HTR-8/SVneo (cell line): ENCODE measurements around the gene HSPA8.
"Not testable (repeated sequence)": the region's sequence is repeated elsewhere in the genome, so short reads cannot be mapped to it uniquely, and the experiment has no call there.

Experiments used
- DNase-seq: peaks from one replicate; pipeline ENCODE4 v3.0.0; 2011; ENCODE audit warnings: low spot score, mixed read lengths; ENCODE audit not compliant: insufficient read length
- FAIRE-seq: peaks from 2 replicates; lab custom pipeline; 2011; peaks lifted over from hg19 to GRCh38; lab: Jason Lieb, UNC

The HSPA8 gene

GRCh38 chr11:123061403-123062157, at the start of gene HSPA8:
HSPA8 (minus strand) TSS chr11:123062136; CDS start chr11:123061324, 812 bp downstream.
- no peak for DNase-seq
- no peak for FAIRE-seq

- DNase-seq (peak; percentile 64), FAIRE-seq (no peak)
These were observed 49.5 kb upstream of the HSPA8 start for GRCh38 chr11:123111465-123111864.

GRCh38 chr11:123110397-123110796, 48.5 kb upstream of the HSPA8 start:
- no peak for DNase-seq

DNA sequence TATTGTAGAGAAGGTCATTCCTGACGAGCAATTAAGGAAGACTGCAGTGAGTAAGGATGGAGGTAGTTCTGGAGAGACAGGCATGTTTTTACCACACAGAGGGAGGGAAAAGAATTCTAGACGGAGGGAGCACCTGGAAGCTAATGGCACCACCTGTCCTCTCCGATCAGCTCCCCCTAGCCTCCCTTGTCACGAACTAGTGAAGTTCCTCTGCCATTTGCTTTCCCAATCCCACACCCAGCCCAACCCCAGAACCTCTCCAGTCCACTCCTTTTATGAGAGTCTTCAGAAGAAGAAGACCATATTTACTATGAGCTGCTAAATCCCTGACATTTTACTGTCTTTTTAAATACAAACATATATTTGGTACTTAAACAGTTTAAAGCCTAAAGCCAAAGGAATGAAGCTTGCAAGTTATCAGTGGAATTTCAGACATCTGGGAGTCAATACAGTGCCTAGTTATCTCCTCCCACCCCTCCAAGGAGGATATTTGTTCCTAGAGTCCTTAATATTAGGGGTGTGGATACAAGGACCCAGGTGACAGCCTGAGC, 46.1 kb upstream of the HSPA8 start:
- FAIRE-seq (no peak), DNase-seq (no peak)

More at GRCh38 chr11:123110397-123110796, 48.5 kb upstream of the HSPA8 start:
- FAIRE-seq, result no peak

DNA sequence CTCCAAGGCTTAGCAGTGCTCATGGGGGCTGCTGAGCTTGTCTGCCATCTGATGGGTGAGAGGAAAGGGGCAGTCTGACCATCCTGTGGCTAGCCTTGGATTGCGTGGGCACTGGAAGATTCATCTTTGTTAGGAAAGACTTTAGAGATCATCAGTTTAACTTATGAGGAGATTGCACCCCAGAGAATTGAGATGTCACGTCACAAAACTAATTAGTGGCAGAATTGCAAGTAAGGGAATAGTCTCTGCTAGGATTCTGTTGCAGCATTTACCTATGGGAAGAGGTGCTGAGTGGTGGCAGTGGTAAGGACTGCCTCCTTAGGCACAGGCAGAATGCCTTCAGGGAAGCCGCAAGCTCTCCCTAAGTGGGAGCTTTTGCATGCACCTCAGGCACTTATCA, 42.8 kb upstream of the HSPA8 start:
- no peak for FAIRE-seq
- no peak for DNase-seq

- FAIRE-seq (peak; percentile 83), DNase-seq (peak; percentile 61)
These were observed 41.5 kb upstream of the HSPA8 start for GRCh38 chr11:123103326-123103980.

DNA sequence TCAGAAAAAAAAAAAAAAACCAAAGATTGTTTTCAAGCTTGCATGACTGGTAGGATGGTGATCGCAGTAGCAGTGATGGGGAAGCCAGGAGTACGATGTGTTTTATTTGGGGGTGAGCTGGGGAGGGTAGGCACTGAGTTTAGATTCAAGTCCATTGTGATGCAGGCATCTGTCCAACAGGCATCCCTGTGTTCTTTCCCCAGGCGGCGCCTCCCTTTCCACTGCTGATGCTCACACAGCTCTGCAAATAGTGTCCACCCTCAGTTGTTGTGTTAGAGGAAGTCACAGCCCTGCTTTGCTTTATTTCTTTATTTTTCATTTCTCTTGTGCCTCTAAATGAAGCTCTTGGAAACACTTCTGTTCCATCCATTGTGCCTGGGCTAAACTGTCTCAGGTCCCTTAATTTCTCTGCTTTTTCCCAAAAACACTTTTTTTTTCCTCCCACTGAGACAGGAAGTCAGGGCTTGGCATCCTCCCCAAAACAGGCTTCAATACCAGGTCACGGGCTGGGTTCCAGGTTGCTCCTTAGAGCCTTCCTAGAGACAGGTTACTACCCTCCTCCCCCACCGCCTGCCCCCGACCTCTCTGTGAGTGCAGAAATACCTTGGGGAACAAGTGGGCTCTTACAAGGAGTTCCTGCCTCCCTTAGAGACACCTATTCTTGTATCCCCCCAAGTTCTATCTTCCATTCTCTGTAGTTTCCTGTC, 38.6 kb upstream of the HSPA8 start:
- FAIRE-seq (no peak), DNase-seq (no peak)

DNA sequence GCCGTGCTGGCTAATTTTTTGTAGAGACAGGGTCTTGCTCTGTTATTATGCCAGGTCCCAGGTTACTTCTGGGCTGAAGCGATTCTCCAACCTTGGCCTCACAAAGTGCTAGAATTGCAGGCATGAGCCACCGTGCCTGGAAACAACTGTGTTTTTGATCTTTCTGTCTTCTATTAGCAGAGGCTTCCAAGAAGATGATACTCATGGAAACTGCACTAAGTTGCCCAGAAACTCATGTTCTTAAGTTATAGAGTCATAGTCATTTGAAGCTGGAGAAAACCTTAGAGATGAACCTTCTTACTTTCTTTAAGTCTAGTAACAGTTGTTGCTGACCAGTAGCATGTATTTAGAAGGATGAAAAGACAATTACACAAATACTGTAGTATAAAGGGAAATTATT, 37.1 kb upstream of the HSPA8 start:
- no peak for FAIRE-seq

GRCh38 chr11:123093739-123094138, 31.8 kb upstream of the HSPA8 start:
- FAIRE-seq (no peak), DNase-seq (no peak)

More for the DNA sequence above, 37.1 kb upstream of the HSPA8 start:
- DNase-seq, result no peak

GRCh38 chr11:123091506-123091905, 29.6 kb upstream of the HSPA8 start:
- peak; percentile 28 for FAIRE-seq

DNA sequence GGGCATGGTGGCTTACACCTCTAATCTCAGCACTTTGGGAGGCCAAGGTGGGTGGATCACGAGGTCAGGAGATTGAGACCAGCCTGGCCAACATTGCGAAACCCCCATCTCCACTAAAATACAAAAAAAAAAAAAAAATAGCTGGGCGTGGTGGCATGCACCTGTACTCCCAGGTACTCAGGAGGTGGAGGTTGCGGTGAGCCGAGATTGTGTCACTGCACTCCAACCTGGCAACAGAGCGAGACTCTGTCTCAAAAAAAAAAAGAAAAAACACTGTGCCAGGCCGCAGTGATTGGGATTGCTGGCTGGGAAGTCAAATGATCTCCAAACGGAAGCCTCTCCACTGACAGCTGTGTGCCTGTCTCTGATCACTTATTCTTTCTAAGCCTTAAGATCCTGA, 28.2 kb upstream of the HSPA8 start:
- DNase-seq, FAIRE-seq: not testable (repeated sequence)

More at GRCh38 chr11:123091506-123091905, 29.6 kb upstream of the HSPA8 start:
- DNase-seq, result no peak

DNA sequence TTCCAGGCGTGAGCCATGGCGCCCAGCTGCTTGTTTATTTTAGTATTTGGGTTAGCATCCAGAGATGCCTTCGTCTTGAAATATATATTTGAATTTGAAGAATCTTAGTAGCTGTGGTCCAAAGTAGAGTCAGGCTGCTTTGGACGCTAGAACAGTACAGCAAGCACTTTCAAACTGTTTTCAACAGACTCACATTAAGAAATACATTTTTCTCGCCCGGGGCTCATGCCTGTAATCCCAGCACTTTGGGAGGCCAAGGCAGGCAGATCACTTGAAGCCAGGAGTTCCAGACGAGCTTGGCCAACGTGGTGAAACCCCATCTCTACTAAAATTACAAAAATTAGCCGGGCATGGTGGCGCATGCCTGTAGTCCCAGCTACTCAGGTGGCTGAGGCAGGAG, 27.0 kb upstream of the HSPA8 start:
- not testable (repeated sequence) for DNase-seq, FAIRE-seq

- DNase-seq, FAIRE-seq: not testable (repeated sequence)
These were observed 25.7 kb upstream of the HSPA8 start for GRCh38 chr11:123087657-123088056.

- DNase-seq, result no peak
- FAIRE-seq, result no peak
These were observed 24.4 kb upstream of the HSPA8 start for GRCh38 chr11:123086305-123086704.

GRCh38 chr11:123085497-123085896, 23.6 kb upstream of the HSPA8 start:
- no peak for DNase-seq
- no peak for FAIRE-seq

DNA sequence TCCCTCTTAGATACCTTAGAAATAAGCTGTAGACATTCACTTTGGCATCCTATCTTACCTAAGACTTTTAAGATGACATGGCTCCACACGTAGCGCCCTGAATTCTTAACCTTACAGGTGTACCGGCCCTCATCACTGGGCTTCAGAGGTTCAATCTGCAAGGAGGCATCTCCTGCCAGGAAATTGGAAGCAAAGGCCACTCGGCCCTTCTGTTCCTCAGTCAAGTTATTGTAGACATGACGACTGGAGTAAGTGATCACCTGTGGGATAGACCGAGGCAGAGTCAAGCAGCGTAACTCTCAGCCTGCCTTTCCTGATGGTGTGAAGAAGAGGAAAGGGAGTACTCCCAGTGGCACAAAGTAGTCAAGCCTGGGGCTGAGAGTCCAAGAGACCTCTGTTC, 22.5 kb upstream of the HSPA8 start:
- DNase-seq, result no peak

GRCh38 chr11:123083623-123084029, 21.7 kb upstream of the HSPA8 start:
- DNase-seq (peak; percentile 88), FAIRE-seq (peak; percentile 98)

More for the DNA sequence above, 22.5 kb upstream of the HSPA8 start:
- FAIRE-seq, result no peak

GRCh38 chr11:123082977-123083376, 21.0 kb upstream of the HSPA8 start:
- DNase-seq (no peak), FAIRE-seq (no peak)

DNA sequence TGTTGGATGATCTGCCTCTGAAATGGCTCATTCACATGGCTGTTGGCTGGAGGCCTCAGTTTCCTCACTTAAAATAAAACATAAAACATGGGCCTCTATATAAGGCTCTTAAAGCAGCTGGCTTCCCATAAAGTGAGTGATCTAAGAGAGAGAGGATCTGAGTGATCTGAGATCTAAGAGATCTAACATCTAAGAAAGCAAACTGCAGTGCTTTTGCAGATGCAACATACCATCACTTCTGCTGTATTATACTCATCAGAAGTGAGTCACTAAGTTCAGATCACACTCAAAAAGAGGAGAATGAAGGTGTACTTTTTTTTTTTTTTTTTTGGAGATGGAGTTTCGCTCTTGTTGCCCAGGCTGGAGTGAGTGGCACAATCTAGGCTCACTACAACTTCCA, 18.1 kb upstream of the HSPA8 start:
- no peak for FAIRE-seq

DNA sequence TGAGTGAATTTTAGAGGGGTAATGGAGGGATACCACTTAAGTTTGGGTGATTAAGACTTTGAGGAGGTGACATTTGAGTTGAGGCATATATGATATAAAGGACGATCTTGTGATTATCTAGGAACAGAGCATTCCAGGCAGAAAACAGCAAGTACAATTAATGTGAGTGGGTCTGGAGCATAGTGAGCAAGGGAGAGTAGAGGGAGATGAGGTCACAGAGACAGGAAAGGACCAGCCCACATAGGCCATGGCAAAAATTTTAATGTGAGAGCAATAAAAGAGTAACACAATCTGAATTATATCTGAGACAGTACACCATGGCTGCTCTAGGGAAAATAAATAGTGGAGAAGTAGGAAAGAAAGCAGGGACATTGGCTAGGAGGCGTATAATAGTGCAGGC, 14.5 kb upstream of the HSPA8 start:
- FAIRE-seq (peak; percentile 65), DNase-seq (no peak)

More for the DNA sequence above, 18.1 kb upstream of the HSPA8 start:
- DNase-seq, result no peak
